ENCODE results near the gene HNRNPAB.
"Not testable (repeated sequence)": the region's sequence is repeated elsewhere in the genome, so short reads cannot be mapped to it uniquely, and the experiment has no call there.

The HNRNPAB gene

DNA sequence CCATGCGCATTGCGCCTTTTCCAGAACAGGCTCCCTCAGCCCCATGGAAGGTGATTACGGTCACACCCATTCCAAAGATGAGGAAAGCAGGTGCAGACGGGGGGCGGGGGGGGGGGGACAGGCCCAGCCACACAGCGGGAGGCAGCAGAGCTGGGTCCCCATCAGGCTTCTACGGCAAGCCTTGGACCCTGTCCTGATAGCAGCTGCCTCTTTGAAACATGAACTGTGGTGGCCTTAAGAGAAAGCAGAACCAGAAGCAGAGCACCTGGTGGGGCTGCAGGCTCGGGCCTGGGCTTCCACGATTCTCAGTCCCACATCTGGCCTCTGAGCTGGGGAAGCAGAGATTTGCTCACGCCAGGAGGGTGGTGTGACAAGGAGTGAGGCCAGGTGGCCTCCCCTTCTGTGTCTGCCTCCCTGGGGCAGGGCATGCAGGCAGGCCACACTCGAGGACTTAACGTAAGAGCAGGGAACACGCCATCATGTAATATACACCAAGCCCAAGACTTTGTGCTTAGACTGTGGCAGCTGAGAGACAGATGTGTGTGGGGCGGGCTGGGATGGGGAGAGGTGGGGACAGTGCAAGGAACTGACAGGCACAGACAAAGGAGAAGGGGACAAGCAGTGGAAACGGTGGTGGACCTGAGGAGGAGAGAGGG is 42.4 kb downstream of the HNRNPAB start:
- no peak for DNase-seq (ENCODE audit: insufficient read length, low spot score)
- TF ChIP-seq, protein P1, sequence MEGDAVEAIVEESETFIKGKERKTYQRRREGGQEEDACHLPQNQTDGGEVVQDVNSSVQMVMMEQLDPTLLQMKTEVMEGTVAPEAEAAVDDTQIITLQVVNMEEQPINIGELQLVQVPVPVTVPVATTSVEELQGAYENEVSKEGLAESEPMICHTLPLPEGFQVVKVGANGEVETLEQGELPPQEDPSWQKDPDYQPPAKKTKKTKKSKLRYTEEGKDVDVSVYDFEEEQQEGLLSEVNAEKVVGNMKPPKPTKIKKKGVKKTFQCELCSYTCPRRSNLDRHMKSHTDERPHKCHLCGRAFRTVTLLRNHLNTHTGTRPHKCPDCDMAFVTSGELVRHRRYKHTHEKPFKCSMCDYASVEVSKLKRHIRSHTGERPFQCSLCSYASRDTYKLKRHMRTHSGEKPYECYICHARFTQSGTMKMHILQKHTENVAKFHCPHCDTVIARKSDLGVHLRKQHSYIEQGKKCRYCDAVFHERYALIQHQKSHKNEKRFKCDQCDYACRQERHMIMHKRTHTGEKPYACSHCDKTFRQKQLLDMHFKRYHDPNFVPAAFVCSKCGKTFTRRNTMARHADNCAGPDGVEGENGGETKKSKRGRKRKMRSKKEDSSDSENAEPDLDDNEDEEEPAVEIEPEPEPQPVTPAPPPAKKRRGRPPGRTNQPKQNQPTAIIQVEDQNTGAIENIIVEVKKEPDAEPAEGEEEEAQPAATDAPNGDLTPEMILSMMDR (IDR thresholded peaks at IDR 0.05; ENCODE audit: insufficient read depth, missing control alignments) = no peak
- FAIRE-seq = no peak

DNA sequence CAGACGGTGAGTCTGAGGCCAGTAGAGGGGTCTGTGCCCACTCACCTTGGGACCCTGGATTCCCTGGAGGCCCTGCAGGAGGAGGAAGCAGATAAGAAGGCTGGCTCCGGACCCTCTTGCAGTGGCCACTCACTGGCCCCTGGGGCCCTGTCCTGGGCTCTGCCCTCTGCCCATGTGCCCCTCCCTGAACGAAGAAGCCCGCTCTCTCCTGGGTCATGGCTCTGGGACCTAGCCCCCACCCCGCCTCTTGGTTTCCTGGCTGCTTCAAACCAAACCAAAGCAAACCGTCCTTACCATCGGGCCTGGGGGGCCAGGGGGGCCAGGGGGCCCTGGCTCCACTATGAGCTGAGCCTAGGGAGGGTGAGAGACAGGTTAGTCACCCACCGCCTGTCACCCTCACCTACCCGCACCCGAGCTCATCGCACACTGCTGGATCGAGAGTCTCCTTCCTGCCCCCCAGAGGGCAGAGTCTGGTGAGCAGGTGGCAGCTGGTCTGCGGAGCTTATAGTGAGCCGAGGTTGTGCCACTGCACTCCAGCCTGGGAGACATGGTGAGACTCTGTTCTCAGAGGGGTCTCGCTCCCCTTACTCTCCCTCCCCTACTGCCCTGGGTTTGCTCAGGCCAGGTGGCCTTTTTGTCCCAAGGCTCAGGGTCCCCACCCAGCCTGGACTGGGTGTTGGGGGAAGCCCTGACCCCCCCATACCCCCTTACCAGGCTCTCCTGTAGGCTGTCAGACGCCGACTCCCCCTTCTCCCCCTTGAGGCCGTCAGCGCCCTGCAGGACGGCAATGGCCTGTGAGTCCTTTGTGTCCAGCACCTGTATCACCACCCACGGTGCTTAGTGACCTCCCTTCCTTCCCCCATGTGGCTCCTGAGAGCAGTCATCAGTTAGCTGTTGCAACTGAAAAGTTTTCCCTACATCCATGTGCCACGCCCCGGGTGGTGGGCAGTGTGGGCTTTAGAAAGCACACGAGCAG is 43.4 kb downstream of the HNRNPAB start:
- DNase-seq (ENCODE audit: insufficient read length, low spot score) = no peak

DNA sequence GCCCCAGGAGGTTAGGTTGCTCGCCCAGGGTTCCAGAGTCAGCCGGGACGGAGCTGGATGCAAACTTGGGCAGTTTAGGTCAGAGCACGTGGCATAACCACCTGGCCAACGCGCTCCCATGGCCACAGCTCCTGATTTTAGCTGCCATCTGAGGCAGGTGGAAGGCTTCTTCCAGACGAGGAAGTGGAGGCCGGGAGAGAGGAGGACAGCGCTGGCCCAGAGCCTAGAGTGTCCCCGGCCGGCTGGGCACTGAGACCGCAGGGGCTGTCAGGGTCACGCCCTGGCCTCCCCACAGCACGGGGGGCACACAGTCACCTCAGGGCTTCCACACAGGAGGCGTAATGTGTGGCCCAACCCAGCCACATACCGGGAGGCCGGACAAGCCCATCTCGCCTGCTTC is 44.4 kb downstream of the HNRNPAB start:
- DNase-seq (ENCODE audit: insufficient read length, low spot score) (no peak), FAIRE-seq (no peak)
- TF ChIP-seq, protein P1 (IDR thresholded peaks at IDR 0.05; ENCODE audit: insufficient read depth, missing control alignments) = no peak

More for the DNA sequence above, 43.4 kb downstream of the HNRNPAB start:
- TF ChIP-seq, protein P1 (IDR thresholded peaks at IDR 0.05; ENCODE audit: insufficient read depth, missing control alignments) = no peak
- no peak for FAIRE-seq

DNA sequence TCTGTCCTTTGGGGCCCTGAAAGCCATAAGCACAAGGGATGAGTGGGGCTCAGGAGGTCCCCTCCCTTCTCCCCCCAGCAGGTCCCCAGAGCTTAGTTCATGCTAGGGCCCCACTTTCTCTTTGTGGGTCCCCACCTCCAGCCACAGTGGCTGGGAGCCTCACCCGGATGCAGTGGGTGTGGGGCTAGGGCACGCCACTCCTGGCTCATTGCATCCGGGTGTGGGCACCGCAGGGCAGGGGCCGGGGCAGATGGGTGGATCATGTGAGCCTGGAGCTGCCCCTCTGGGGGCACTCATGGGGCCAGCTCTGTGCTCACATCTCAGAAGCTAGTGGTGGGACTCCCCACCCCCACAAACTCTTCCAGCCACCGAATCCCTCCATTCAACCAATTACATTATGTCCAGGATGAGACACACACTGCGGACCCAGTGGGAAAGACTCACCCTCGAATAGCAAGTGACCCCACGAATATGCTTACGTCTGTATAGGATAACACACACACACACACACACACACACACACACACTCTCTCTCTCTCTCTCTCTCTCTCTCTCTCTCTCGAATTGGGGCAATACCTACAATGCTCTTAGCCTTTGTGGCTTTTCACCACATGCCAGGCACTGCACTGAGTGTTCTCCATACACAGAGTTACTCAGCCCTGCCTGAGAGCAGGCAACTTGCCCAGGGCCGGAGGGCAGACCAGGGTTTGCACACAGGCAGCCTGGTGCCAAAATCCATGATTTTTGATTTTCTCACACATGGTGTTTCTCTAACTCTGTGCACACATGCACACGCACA is 45.1 kb downstream of the HNRNPAB start:
- DNase-seq (ENCODE audit: insufficient read length, low spot score) = no peak

DNA sequence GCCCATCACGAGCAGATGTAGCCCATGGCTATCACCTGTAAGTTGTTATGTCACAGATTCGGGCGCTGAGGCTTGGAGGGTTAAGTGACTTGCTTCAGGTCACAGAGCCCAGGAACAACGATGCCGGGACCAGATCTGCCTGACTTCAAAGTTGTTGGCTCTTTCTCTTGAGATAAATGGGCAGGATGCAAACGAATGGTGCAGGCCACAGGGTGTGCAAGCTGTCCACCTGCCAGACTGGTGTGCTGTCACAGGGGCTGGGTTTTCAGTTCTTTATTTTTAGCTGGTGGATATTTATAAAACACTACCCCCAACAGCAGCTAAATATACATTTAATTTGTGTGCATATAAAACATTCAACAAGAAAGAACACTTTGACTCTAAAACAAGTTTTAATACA is 45.9 kb downstream of the HNRNPAB start:
- no peak for DNase-seq (ENCODE audit: insufficient read length, low spot score)
- no peak for FAIRE-seq
- TF ChIP-seq, protein P1 (IDR thresholded peaks at IDR 0.05; ENCODE audit: insufficient read depth, missing control alignments) = no peak

More for the DNA sequence above, 45.1 kb downstream of the HNRNPAB start:
- TF ChIP-seq, protein P1 (IDR thresholded peaks at IDR 0.05; ENCODE audit: insufficient read depth, missing control alignments) = no peak
- FAIRE-seq = no peak

DNA sequence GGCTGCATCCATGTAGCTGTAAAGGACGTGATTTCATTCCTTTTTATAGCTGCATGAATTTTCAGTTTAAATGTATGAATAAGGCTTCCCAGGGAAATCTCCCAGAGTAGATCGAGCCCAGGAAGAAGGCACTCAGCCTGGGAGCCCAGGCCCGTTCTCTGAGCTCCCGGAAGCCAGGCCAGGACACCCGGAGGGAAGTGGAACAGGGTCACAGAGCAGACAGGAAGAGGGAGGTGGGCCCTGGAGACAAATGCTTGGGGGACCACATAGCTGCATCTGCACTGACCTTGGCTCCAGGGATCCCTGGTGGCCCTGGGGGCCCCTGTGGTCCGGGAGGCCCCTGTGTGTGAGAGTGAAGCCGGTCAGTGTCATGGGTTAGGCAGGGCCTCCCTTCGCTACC is 47.9 kb downstream of the HNRNPAB start:
- DNase-seq (ENCODE audit: insufficient read length, low spot score) (no peak), FAIRE-seq (no peak)
- TF ChIP-seq, protein P1 (IDR thresholded peaks at IDR 0.05; ENCODE audit: insufficient read depth, missing control alignments) = no peak

DNA sequence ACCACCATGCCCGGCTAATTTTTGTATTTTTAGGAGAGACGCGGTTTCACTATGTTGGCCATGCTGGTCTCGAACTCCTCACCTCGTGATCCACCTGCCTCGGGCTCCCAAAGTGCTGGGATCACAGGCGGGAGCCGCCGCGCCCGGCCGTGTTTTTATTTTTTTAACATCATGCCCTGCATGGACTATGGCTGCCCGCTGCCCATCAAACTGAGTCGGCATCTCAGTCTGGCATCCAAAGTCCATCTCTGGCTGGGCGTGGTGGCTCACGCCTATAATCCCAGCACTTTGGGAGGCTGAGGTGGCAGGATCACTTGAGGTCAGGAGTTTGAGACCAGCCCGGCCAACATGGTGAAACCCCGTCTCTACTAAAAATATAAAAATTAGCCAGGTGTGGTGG is 49.3 kb downstream of the HNRNPAB start:
- not testable (repeated sequence) for DNase-seq (ENCODE audit: insufficient read length, low spot score); FAIRE-seq
